Tibial nerve (tissue), 4 donors: Measurements from ENCODE around the gene SLC6A9. TPM values are rescaled to one million over a fixed set of nuclear protein-coding genes. Genes with fewer than 3 reads are reported as not detected.

Source experiments
- DNase-seq, 2 donors: peaks; one replicate each; pipeline ENCODE4 v3.0.0-alpha.2; 2019; ENCODE audit warnings: low spot score in 2 of 2
- H3K27ac ChIP-seq, 4 donors: fragments of 200-600 bp; sonication (generic) in 3 of 4; one replicate each; pipeline ENCODE4 v1.5.1; 2017 to 2019; ENCODE audit warnings: mild to moderate bottlenecking in 1 of 4
- H3K27me3 ChIP-seq, 2 donors: fragments of 200-600 bp; sonication (generic) in 1 of 2; one replicate each; pipeline versions ENCODE4 v1.5.1 to v1.6.0; 2017 to 2019
- H3K36me3 ChIP-seq, 3 donors: fragments of 200-600 bp; sonication (generic); one replicate each; pipeline ENCODE4 v1.5.1; 2018 to 2019
- H3K4me1 ChIP-seq, 4 donors: fragments of 200-600 bp; sonication (generic) in 3 of 4; one replicate each; pipeline ENCODE4 v1.5.1; 2017 to 2019
- H3K4me3 ChIP-seq, 4 donors: fragments of 200-600 bp; sonication (generic) in 3 of 4; one replicate each; pipeline ENCODE4 v1.5.1; 2017 to 2019; ENCODE audit warnings: mild to moderate bottlenecking in 1 of 4, moderate library complexity in 1 of 4
- H3K9me3 ChIP-seq, 4 donors: fragments of 200-600 bp; sonication (generic) in 3 of 4; one replicate each; pipeline ENCODE4 v1.5.1; 2017 to 2019
- CTCF ChIP-seq, 5 experiments: fragments of 200-600 bp in 3 of 5; fragments of 450-650 bp in 2 of 5; sonication (generic) in 3 of 5; IDR thresholded peaks; one replicate each; pipeline ENCODE4 v1.5.1; 2016 to 2019; ENCODE audit warnings: antibody characterized with exemption in 5 of 5, mild to moderate bottlenecking in 3 of 5, moderate library complexity in 2 of 5
- EP300 ChIP-seq, 2 donors: sonication (generic); formaldehyde crosslinking; IDR thresholded peaks; one replicate each; pipeline ENCODE4 v1.6.1; 2017; ENCODE audit warnings: antibody characterized with exemption in 2 of 2, mild to moderate bottlenecking in 1 of 2
- POLR2A ChIP-seq, 2 donors: fragments of 450-650 bp; IDR thresholded peaks; one replicate each; pipeline ENCODE4 v1.6.1; 2017; ENCODE audit warnings: antibody characterized with exemption in 2 of 2, mild to moderate bottlenecking in 2 of 2, moderate library complexity in 2 of 2
- WGBS, 2 donors: methylation state at CpG; one replicate each; pipeline ENCODE4 v1.1.5; 2018; 5-methylcytosine and 5-hydroxymethylcytosine counted together
- total RNA-seq, 4 donors: library from RNA; depleted of rRNA; stranded (reverse); fragments of >200 nt; gene quantifications; one replicate each; pipeline ENCODE4 v1.1.0, GENCODE V29; 2016

The SLC6A9 gene
- total RNA-seq, 4 donors from 2014 or later = 0.42 to 1.8 (median 0.83) TPM

- no peaks in the 10 kb centered on the region for H3K9me3 ChIP-seq
- H3K4me3 ChIP-seq = no peak overlapping the region
- 36 to 45% methylated on average over 2 of the region's 2 CpGs for WGBS, 2 donors
- DNase-seq = no peak
- H3K27ac ChIP-seq = peak overlapping the region in 1 of 4 donors; percentile 43
- TF ChIP-seq EP300 (IDR thresholded peaks at IDR 0.05) (peak in 1 of 2 donors; percentile 18), CTCF (IDR thresholded peaks at IDR 0.05) (no peak), POLR2A (IDR thresholded peaks at IDR 0.05) (no peak)
- H3K27me3 ChIP-seq = no peaks in the 10 kb centered on the region
- H3K4me1 ChIP-seq = peaks cover 0 to 6% (median 0%) of the 10 kb centered on the region in 4 donors
- H3K36me3 ChIP-seq = no peaks in the 10 kb centered on the region
Measured at GRCh38 chr1:44068442-44068921, 37.2 kb upstream of the SLC6A9 start.

GRCh38 chr1:44067266-44068250, 36.3 kb upstream of the SLC6A9 start:
- H3K4me3 ChIP-seq = no peak overlapping the region
- peaks cover 0 to 6% (median 0%) of the 10 kb centered on the region in 4 donors for H3K4me1 ChIP-seq
- no peak for TF ChIP-seq CTCF (IDR thresholded peaks at IDR 0.05)
- no peak for TF ChIP-seq POLR2A (IDR thresholded peaks at IDR 0.05)
- no peak for TF ChIP-seq EP300 (IDR thresholded peaks at IDR 0.05)
- H3K27me3 ChIP-seq = no peaks in the 10 kb centered on the region
- H3K36me3 ChIP-seq = no peaks in the 10 kb centered on the region
- H3K27ac ChIP-seq = peak overlapping the region in 1 of 4 donors; percentile 43
- DNase-seq = no peak
- 50 to 57% methylated on average over 6 of the region's 6 CpGs for WGBS, 2 donors
- no peaks in the 10 kb centered on the region for H3K9me3 ChIP-seq

- no peaks in the 10 kb centered on the region for H3K4me1 ChIP-seq
- H3K9me3 ChIP-seq = no peaks in the 10 kb centered on the region
- no peaks in the 10 kb centered on the region for H3K27me3 ChIP-seq
- 82 to 86% methylated on average over 5 of the region's 5 CpGs for WGBS, 2 donors
- TF ChIP-seq EP300 (IDR thresholded peaks at IDR 0.05) (no peak), CTCF (IDR thresholded peaks at IDR 0.05) (no peak), POLR2A (IDR thresholded peaks at IDR 0.05) (no peak)
- no peak overlapping the region for H3K4me3 ChIP-seq
- H3K36me3 ChIP-seq = no peaks in the 10 kb centered on the region
- no peak overlapping the region for H3K27ac ChIP-seq
- DNase-seq = no peak
Measured at GRCh38 chr1:44062656-44063179, 31.5 kb upstream of the SLC6A9 start.

- no peaks in the 10 kb centered on the region for H3K36me3 ChIP-seq
- no peak for TF ChIP-seq EP300 (IDR thresholded peaks at IDR 0.05)
- no peak for TF ChIP-seq CTCF (IDR thresholded peaks at IDR 0.05)
- TF ChIP-seq POLR2A (IDR thresholded peaks at IDR 0.05) = no peak
- H3K4me1 ChIP-seq = no peaks in the 10 kb centered on the region
- WGBS, 2 donors = 84 to 92% methylated on average over 2 of the region's 2 CpGs
- H3K27me3 ChIP-seq = no peaks in the 10 kb centered on the region
- no peak for DNase-seq
- no peaks in the 10 kb centered on the region for H3K9me3 ChIP-seq
- H3K4me3 ChIP-seq = no peak overlapping the region
- no peak overlapping the region for H3K27ac ChIP-seq
Measured at GRCh38 chr1:44061857-44062256, 30.6 kb upstream of the SLC6A9 start.

- Histone ChIP-seq H3K9me3 (no peaks in the 10 kb centered on the region), H3K36me3 (no peaks in the 10 kb centered on the region), H3K4me3 (no peak overlapping the region), H3K27me3 (no peaks in the 10 kb centered on the region), H3K27ac (no peak overlapping the region), H3K4me1 (no peaks in the 10 kb centered on the region)
- no peak for DNase-seq
- TF ChIP-seq POLR2A (IDR thresholded peaks at IDR 0.05) = no peak
- TF ChIP-seq EP300 (IDR thresholded peaks at IDR 0.05) = no peak
- no peak for TF ChIP-seq CTCF (IDR thresholded peaks at IDR 0.05)
- 83% methylated on average over 4 of the region's 4 CpGs for WGBS, 2 donors
Measured at GRCh38 chr1:44060830-44061267, 29.6 kb upstream of the SLC6A9 start.
